GM12891 (cell line): ENCODE measurements around the gene RASA1.
"Not testable (repeated sequence)": the region's sequence is repeated elsewhere in the genome, so short reads cannot be mapped to it uniquely, and the experiment has no call there.

ENCODE experiments used
- DNase-seq: peaks from one replicate; pipeline ENCODE4 v3.0.0; 2011; ENCODE audit warnings: low spot score; ENCODE audit not compliant: insufficient read length
- FAIRE-seq: peaks from 2 replicates; lab custom pipeline; 2011; peaks lifted over from hg19 to GRCh38; lab: Jason Lieb, UNC
- PAX5 ChIP-seq: IDR thresholded peaks from 2 replicates; pipeline ENCODE4 v1.6.1; 2011; ENCODE audit warnings: low read length, moderate library complexity, mild to moderate bottlenecking; ENCODE audit not compliant: insufficient read depth, severe bottlenecking
- POLR2A ChIP-seq: IDR thresholded peaks from 2 replicates; pipeline ENCODE4 v1.6.1; 2011; ENCODE audit warnings: low read depth, low read length, control low read depth
- POLR2AphosphoS5 ChIP-seq: IDR thresholded peaks from 2 replicates; pipeline ENCODE4 v1.6.1; 2011; ENCODE audit warnings: low read depth, low read length, control low read depth
- POU2F2 ChIP-seq: IDR thresholded peaks from 2 replicates; pipeline ENCODE4 v1.6.1; 2011; ENCODE audit warnings: low read depth, mild to moderate bottlenecking, control low read depth, low read length, moderate library complexity
- SPI1 ChIP-seq: IDR thresholded peaks from 2 replicates; pipeline ENCODE4 v1.6.1; 2011; ENCODE audit warnings: low read depth, low read length, control low read depth
- TAF1 ChIP-seq: IDR thresholded peaks from 2 replicates; pipeline ENCODE4 v1.6.1; 2011; ENCODE audit warnings: low read depth, low read length, control low read depth

RASA1 gene

DNA sequence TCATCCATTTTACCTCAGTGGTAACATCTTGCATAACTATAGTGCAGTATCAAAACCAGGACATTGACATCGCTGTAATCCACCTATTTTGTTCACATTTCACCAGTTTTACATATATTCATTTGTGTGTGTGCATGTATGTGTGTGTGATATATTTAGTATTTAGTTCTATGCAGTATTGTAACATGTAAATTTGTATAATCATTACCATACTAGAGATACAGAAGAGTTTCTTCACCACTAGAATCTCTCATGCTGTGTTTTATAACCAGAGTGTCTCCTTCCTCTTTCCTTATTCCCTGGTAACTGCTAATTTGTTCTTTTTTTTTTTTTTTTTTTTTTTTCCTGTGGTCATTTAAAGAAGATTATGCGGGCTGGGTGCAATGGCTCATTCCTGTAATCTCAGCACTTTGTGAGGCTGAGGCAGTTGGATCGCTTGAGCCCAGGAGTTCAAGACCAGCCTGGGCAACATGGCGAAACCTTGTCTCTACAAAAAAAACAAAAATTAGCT lies 11.0 kb downstream of the RASA1 start:
- DNase-seq (no peak), FAIRE-seq (no peak)
- TF ChIP-seq POLR2A (no peak), SPI1 (no peak), TAF1 (no peak), POLR2AphosphoS5 (no peak), POU2F2 (no peak), PAX5 (no peak)

DNA sequence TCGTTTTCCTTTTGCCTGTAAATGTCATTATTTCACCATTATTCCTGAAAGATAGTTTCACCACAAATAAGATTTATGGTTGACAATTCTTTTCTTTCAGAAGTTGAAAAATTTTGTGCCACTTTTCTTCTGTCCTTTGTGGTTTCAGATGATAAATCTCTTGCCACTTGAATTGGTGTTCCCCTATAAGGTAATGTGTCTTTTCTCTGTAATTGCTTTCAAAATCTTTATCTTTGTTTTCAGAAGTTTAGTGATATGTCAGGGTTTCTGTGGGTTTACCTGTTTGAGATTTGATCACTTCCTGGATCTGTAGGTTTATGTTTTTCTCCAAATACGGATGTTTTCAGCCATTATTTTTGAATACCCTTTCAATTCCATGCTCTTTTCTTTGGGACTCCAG lies 14.6 kb downstream of the RASA1 start:
- no peak for DNase-seq
- TF ChIP-seq POLR2A = no peak
- 0 out of 2 replicates have a peak, but pooled peaks have one; percentile 11 for TF ChIP-seq SPI1
- TF ChIP-seq TAF1 = no peak
- TF ChIP-seq POU2F2 = no peak
- FAIRE-seq = peak; percentile 13

DNA sequence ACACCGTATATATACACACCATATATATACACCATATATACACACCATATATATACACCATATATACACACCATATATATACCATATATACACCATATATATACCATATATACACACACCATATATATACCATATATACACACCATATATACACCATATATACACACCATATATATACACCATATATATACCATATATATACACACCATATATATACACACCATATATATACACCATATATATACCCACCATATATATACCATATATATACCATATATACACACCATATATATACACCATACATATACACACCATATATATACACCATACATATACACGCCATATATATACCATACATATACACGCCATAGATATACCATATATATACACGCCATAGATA lies 19.6 kb downstream of the RASA1 start:
- peak; percentile 16 for FAIRE-seq
- not testable (repeated sequence) for DNase-seq

DNA sequence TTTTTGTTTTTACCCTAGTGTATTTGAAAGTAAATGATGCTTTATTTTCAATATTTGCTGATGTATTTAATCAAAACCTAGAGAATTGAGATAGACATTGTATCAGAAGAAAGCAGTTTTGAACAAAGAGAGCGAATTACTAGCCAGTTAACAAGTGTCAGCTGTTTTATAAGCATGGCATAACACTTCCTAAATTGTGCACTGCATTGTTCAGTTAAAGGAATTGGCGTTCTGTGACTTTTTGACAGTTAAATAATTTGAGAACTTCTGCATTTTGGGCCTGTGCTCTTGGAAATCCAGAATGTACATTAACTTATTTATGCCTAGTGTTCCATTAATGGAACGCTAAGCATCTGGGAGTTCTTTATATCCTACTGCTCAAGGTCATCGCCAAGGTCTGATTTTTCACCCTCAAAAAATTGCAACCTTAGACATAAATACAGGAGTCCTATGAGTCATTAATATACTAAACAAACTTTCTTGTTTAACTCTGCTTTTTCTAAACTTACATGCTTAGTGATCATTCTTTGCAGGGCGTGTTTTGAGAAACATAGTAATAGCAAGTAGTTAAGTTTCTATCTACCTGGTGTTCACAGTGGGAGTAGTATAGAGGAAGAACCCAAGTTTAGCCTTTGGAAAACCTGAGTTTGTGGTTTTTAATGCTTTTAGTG lies 31.1 kb downstream of the RASA1 start:
- DNase-seq (no peak), FAIRE-seq (peak; percentile 56)
- TF ChIP-seq PAX5 = no peak
- TF ChIP-seq TAF1 = no peak
- no peak for TF ChIP-seq POLR2AphosphoS5
- no peak for TF ChIP-seq POU2F2
- no peak for TF ChIP-seq POLR2A
- TF ChIP-seq SPI1 = no peak

DNA sequence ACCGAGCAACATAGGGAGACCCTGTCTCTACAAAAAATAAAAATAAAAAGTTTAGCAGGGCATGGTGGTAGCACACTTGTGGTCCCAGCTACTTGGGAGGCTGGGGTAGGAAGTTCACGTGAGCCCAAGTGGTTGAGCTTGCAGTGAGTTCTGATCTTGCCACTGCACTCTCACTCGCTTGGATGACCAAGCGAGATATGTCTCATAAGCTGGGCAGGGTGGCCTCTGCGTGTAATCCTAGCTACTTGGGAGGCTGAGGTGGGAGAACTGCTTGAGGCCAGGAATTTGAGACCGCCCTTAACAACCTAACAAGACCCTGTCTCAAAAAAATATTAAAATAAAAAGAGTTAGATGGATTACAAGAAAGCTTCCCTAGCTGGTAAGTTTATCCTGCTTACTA lies 32.5 kb downstream of the RASA1 start:
- TF ChIP-seq SPI1 (no peak), POLR2A (no peak)
- no peak for FAIRE-seq
- no peak for DNase-seq

DNA sequence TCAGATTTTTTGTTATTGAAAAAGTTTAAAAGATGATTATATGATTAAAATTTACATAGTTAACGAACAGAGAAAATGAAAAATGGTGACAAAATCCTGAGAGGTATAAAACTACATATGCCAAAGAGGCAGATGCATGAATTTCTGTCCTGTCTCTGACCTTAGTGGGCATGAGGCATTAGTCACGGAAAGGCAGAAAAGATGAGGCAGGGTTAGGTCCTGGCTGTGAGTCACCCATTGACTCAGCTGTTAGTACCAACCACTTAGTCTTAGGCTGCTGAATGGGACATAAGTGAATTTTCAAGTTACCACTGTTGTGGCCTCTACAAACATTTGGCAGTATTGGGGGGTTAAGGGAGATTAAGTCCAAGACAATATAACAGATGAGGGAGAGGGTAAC lies 33.1 kb downstream of the RASA1 start:
- DNase-seq (no peak), FAIRE-seq (peak; percentile 13)
- TF ChIP-seq PAX5 (no peak), POLR2A (no peak), TAF1 (no peak), POU2F2 (no peak), SPI1 (no peak), POLR2AphosphoS5 (no peak)

DNA sequence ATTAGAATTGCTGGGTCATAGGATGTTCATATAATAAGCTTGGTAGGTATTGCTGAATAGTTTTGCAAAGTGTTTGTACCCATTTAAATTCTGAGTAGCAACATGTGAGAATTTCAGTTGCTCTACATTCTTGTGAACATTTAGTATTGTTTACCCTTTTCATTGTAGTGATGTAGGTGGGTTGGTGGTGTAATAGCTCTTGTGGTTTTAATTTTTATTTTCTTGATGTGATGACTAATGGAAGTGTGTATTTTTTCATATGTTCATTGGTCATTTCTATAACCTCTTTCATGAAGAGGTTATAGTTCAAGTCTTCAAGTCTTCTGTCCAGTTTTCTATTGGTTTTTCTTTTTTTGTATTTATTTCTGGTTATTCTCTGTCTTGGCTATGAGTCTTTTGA lies 34.4 kb downstream of the RASA1 start:
- TF ChIP-seq SPI1 (no peak), TAF1 (no peak), PAX5 (no peak), POLR2A (no peak), POLR2AphosphoS5 (no peak), POU2F2 (no peak)
- no peak for FAIRE-seq
- no peak for DNase-seq

DNA sequence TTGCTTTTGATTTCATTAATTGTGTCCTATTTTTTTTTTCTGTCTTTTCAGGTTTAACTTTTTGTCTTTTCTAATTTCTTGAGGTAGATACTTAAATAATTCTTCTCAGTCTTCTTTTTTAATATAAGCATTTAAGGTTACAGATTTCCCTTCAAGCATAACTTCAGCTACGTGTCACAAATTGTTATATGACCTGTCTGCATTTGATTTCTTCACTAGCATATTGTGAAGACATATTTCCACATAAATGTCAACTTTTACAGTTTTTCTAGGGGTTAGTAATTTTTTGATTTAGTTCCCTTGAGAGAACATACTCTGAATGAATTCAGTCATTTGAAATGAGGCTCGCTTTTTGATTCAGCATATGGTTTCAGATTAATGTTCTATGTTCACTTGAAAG lies 35.6 kb downstream of the RASA1 start:
- DNase-seq (no peak), FAIRE-seq (no peak)
- no peak for TF ChIP-seq POLR2AphosphoS5

DNA sequence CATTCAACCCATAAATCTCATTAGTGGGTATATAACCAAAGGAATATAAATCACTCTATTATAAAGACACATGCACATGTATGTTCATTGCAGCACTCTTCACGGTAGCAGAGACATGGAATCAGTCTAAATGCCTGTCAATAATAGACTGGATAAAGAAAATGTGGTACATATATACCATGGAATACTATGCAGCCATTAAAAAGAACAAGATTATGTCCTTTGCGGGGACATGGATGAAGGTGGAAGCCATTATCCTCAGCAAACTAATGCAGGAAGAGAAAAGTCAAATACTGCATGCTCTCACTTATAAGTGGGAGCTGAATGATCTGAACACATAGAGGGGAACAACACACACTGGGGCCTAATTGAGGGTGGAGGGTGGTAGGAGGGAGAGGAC lies 38.4 kb downstream of the RASA1 start:
- DNase-seq = not testable (repeated sequence)
- FAIRE-seq = peak; percentile 33

DNA sequence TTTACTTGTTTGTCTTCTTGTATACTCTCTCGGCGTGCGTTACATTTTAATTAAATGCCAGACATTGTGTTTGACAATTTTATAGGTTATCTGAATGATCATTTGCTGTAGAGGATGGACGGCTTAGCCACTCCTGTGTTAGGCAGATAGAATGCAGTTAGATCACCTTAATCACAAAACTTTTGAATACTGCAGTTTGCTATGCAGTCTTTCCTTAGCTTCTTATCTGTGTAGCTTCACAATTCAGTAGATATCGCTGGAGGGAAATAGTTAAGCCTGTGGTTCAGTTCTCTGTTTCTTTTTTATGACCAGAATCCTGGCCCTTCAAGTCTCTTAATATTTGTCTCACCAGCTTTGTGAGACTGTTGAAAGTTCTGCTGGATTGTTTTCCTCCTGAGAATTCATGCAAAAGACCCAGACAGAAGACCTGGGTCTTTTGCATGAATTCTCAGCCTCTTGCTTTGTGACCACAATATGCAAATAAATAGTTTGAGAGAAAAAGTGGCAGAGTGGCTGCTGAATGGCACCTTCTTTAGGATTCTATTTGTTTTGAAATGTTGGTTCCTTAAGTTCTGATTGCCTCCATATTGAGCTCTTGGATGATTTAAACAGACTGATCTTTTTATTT lies 40.2 kb downstream of the RASA1 start:
- FAIRE-seq (peak; percentile 75), DNase-seq (no peak)
- no peak for TF ChIP-seq SPI1
- TF ChIP-seq POLR2AphosphoS5 = no peak
- TF ChIP-seq POU2F2 = peak; percentile 86; the same call in 1 of the 2 replicates
